Activated CD4-positive, CD25-positive, alpha-beta regulatory T cell treated with anti-CD3 and anti-CD28 coated beads, Interleukin-2, amount 50 U/mL, for 16 hours (primary cell): Measurements from ENCODE around the gene PPM1G.

Experiments
- DNase-seq: peaks from one replicate; pipeline ENCODE4 v3.0.0-alpha.2; 2020; ENCODE audit warnings: low read depth, low spot score

Gene PPM1G

GRCh38 chr2:27335311-27335710 lies 74.1 kb downstream of the PPM1G start:
- no peak for DNase-seq
